Liver (tissue), 9 donors: Measurements from ENCODE around the gene PLPPR2. TPM values are rescaled to one million over a fixed set of nuclear protein-coding genes. Genes with fewer than 3 reads are reported as not detected.

Experiments used
- DNase-seq: peaks from one replicate; pipeline ENCODE4 v3.0.0-alpha.2; 2017; ENCODE audit warnings: low spot score
- H3K27ac ChIP-seq, 2 donors: one replicate each; pipeline ENCODE4 v1.7.0; 2013; ENCODE audit warnings: inconsistent platforms in 2 of 2, low read length in 2 of 2, control low read depth in 1 of 2, low read depth in 1 of 2, mild to moderate bottlenecking in 1 of 2
- H3K27me3 ChIP-seq, 4 donors: one replicate each; pipeline versions ENCODE4 v1.6.1 to v1.7.0; 2013; ENCODE audit warnings: low read length in 3 of 4, inconsistent platforms in 1 of 4, mild to moderate bottlenecking in 1 of 4, moderate library complexity in 1 of 4; ENCODE audit not compliant: control insufficient read depth in 4 of 4, insufficient read depth in 4 of 4
- H3K36me3 ChIP-seq, 4 donors: one replicate each; pipeline versions ENCODE4 v1.6.1 to v1.7.0; 2013; ENCODE audit warnings: low read length in 3 of 4, mild to moderate bottlenecking in 3 of 4, low read depth in 1 of 4, moderate library complexity in 1 of 4; ENCODE audit not compliant: control insufficient read depth in 4 of 4, insufficient read depth in 3 of 4
- H3K4me1 ChIP-seq, 4 donors: one replicate each; pipeline versions ENCODE4 v1.6.1 to v1.7.0; 2013; ENCODE audit warnings: low read length in 3 of 4, mild to moderate bottlenecking in 3 of 4, moderate library complexity in 1 of 4; ENCODE audit not compliant: control insufficient read depth in 4 of 4, insufficient read depth in 4 of 4
- H3K4me3 ChIP-seq, 3 donors: one replicate each; pipeline versions ENCODE4 v1.6.1 to v1.7.0; 2013; ENCODE audit warnings: low read length in 3 of 3, control low read depth in 1 of 3, low read depth in 1 of 3, mild to moderate bottlenecking in 1 of 3
- H3K9ac ChIP-seq, 2 donors: one replicate each; pipeline ENCODE4 v1.7.0; 2013; ENCODE audit warnings: low read length in 2 of 2, mild to moderate bottlenecking in 2 of 2, moderate library complexity in 2 of 2, control low read depth in 1 of 2, low read depth in 1 of 2
- H3K9me3 ChIP-seq, 4 donors: one replicate each; pipeline versions ENCODE4 v1.6.1 to v1.7.0; 2013; ENCODE audit warnings: low read length in 3 of 4; ENCODE audit not compliant: control insufficient read depth in 4 of 4
- ATF3 ChIP-seq: IDR thresholded peaks from 2 replicates; pipeline ENCODE4 v1.6.1; 2016; ENCODE audit warnings: antibody characterized with exemption
- CTCF ChIP-seq: fragments of 150-350 bp; IDR thresholded peaks from 2 replicates; pipeline ENCODE4 v1.5.1; 2017; ENCODE audit warnings: improper control_type of control experiment, low read depth, low read length; ENCODE audit not compliant: missing input control
- EGR1 ChIP-seq, 2 donors: IDR thresholded peaks; 2 replicates each; pipeline ENCODE4 v1.6.1; 2016 to 2018; ENCODE audit warnings: antibody characterized with exemption in 2 of 2, low read depth in 2 of 2
- FOXA1 ChIP-seq: IDR thresholded peaks from 2 replicates; pipeline ENCODE4 v1.6.1; 2016; ENCODE audit warnings: antibody characterized with exemption
- FOXA2 ChIP-seq: IDR thresholded peaks from 2 replicates; pipeline ENCODE4 v1.6.1; 2016; ENCODE audit warnings: antibody characterized with exemption
- GABPA ChIP-seq, 2 donors: IDR thresholded peaks in 1 of 2; conservative IDR thresholded peaks in 1 of 2; 2 replicates each; pipeline ENCODE4 v1.6.1; 2016; ENCODE audit warnings: antibody characterized with exemption in 2 of 2, mild to moderate bottlenecking in 1 of 2, moderate library complexity in 1 of 2
- HNF4A ChIP-seq, 2 donors: conservative IDR thresholded peaks; 2 replicates each; pipeline ENCODE4 v1.6.1; 2016; ENCODE audit warnings: antibody characterized with exemption in 2 of 2, mild to moderate bottlenecking in 2 of 2
- HNF4G ChIP-seq: IDR thresholded peaks from 2 replicates; pipeline ENCODE4 v1.6.1; 2016; ENCODE audit warnings: antibody characterized with exemption
- JUND ChIP-seq, 2 donors: IDR thresholded peaks; 2 replicates each; pipeline ENCODE4 v1.6.1; 2016; ENCODE audit warnings: antibody characterized with exemption in 2 of 2
- MAX ChIP-seq: IDR thresholded peaks from 2 replicates; pipeline ENCODE4 v1.6.1; 2016; ENCODE audit warnings: antibody characterized with exemption
- NR2F2 ChIP-seq: IDR thresholded peaks from 2 replicates; pipeline ENCODE4 v1.6.1; 2016; ENCODE audit warnings: antibody characterized with exemption
- RAD21 ChIP-seq, 2 donors: IDR thresholded peaks; 2 replicates each; pipeline ENCODE4 v1.6.1; 2016; ENCODE audit warnings: antibody characterized with exemption in 2 of 2, mild to moderate bottlenecking in 2 of 2
- REST ChIP-seq: IDR thresholded peaks from 2 replicates; pipeline ENCODE4 v1.6.1; 2016; ENCODE audit warnings: antibody characterized with exemption, mild to moderate bottlenecking
- RXRA ChIP-seq, 2 donors: IDR thresholded peaks; 2 replicates each; pipeline ENCODE4 v1.6.1; 2017 to 2018; ENCODE audit warnings: antibody characterized with exemption in 2 of 2, mild to moderate bottlenecking in 1 of 2
- SP1 ChIP-seq: IDR thresholded peaks from 2 replicates; pipeline ENCODE4 v1.6.1; 2018; ENCODE audit warnings: antibody characterized with exemption, mild to moderate bottlenecking
- TAF1 ChIP-seq: conservative IDR thresholded peaks from 2 replicates; pipeline ENCODE4 v1.6.1; 2016; ENCODE audit warnings: antibody characterized with exemption, mild to moderate bottlenecking
- YY1 ChIP-seq: IDR thresholded peaks from 2 replicates; pipeline ENCODE4 v1.6.1; 2016; ENCODE audit warnings: antibody characterized with exemption, mild to moderate bottlenecking
- ZBTB33 ChIP-seq: IDR thresholded peaks from 2 replicates; pipeline ENCODE4 v1.6.1; 2016; ENCODE audit warnings: antibody characterized with exemption
- WGBS: extraction: QIAGEN DNeasy Blood & Tissue Kit; methylation state at CpG from one replicate; pipeline ENCODE4 v1.1.7; 2013; 5-methylcytosine and 5-hydroxymethylcytosine counted together
- polyA plus RNA-seq, 2 donors: library from polyadenylated mRNA; stranded (reverse) in 1 of 2; unstranded in 1 of 2; fragments of 200-250 nt in 1 of 2; fragments of >200 nt in 1 of 2; fragmentation: Nextera tagmentation in 1 of 2; extraction: Ambion mirVana in 1 of 2; gene quantifications; one replicate each; pipeline versions ENCODE4 v1.2.1 to v1.2.3, GENCODE V29; 2013 to 2015
- total RNA-seq, 2 donors: library from RNA; depleted of rRNA; stranded (reverse); fragments of >200 nt; gene quantifications; one replicate each; pipeline ENCODE4 v1.2.3, GENCODE V29; 2014
- donor health status: healthy.
- donor health status: healthy.
- donor health status: healthy.
- donor health status: healthy.
- donor health status: healthy.

PLPPR2 gene
- total and polyA plus RNA-seq, 4 donors, result 1.3 to 12.6 (median 7.3) TPM

GRCh38 chr19:11346104-11346940 is 8.9 kb upstream of the PLPPR2 start, which contains the start of the genes CCDC159 and TMEM205:
Gene CCDC159, plus strand, starts transcription at chr19:11346519. Its CDS starts 88 bp downstream, at chr19:11346607.
Gene TMEM205, minus strand, starts transcription at chr19:11346268. Its CDS starts 649 bp downstream, at chr19:11345619.
- H3K27ac ChIP-seq, result peak within 1 kb of the TSS; percentile 81 to 83
- WGBS, result under 1% methylated on average over 50 of the region's 50 CpGs

More at GRCh38 chr19:11346104-11346940, 8.9 kb upstream of the PLPPR2 start, which contains the start of the genes CCDC159 and TMEM205:
- Histone ChIP-seq H3K4me3 (peak within 1 kb of the TSS; percentile 58 to 96 (median 84)), H3K27me3 (no peaks in the 10 kb centered on the region), H3K9me3 (no peaks in the 10 kb centered on the region), H3K4me1 (peaks cover 0 to 27% (median 22%) of the 10 kb centered on the region in 4 donors), H3K9ac (peak within 1 kb of the TSS; percentile 86 to 91), H3K36me3 (peaks cover 3 to 9% (median 4%) of the 10 kb centered on the region in 4 donors)
- TF ChIP-seq REST (peak; percentile 69), GABPA (IDR thresholded peaks at IDR 0.05 in 1 of 2, conservative IDR thresholded peaks at IDR 0.05 in 1 of 2) (peak; percentile 41 to 80), CTCF (peak; percentile 3), NR2F2 (peak; percentile 46), EGR1 (IDR thresholded peaks at IDR 0.05; ENCODE audit: low read depth in 2 of 2) (peak; percentile 85 to 93), FOXA1 (no peak), RAD21 (IDR thresholded peaks at IDR 0.05) (no peak), ATF3 (peak; percentile 74), HNF4A (conservative IDR thresholded peaks at IDR 0.05) (peak; percentile 29 to 31), RXRA (IDR thresholded peaks at IDR 0.05) (peak; percentile 52 to 69), TAF1 (no peak), SP1 (peak; percentile 97), FOXA2 (no peak), ZBTB33 (peak; percentile 94), HNF4G (no peak), JUND (IDR thresholded peaks at IDR 0.05) (peak; percentile 96 to 98), MAX (peak; percentile 94), YY1 (peak; percentile 95)
- DNase-seq, result peak; percentile 95
